Stimulated activated CD4-positive, alpha-beta T cell treated with anti-CD3 and anti-CD28 coated beads, Interleukin-2, amount 100 ng/mL, for 24 hours (primary cell): Measurements from ENCODE around the gene SFXN4.
"Not testable (repeated sequence)": the region's sequence is repeated elsewhere in the genome, so short reads cannot be mapped to it uniquely, and the experiment has no call there.

ENCODE experiments used
- DNase-seq, 2 donors: peaks; one replicate each; pipeline ENCODE4 v3.0.0-alpha.2; 2020

SFXN4 gene

DNA sequence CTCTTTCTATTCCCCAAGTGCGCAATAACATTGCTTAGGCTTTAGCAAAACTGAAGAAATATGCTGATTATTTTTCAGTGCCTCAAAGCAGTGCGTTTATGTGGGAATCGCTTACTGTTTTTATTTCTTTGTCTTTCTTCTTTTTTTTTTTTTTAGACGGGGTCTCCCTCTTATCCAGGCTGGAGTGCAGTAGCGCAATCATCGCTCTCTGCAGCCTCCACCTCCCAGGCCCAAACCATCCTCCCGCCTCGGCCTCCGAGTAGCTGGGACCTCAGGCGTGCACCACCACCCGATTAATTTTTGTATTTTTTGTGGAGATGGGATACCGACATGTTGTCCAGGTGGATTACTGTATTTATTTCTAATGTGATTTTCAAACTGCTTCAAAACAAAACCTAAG, 60.4 kb downstream of the SFXN4 start:
- no peak for DNase-seq

- peak; percentile 23 to 28 for DNase-seq
Observed at GRCh38 chr10:119104654-119105015, 60.9 kb downstream of the SFXN4 start.

GRCh38 chr10:119103903-119104653, 61.4 kb downstream of the SFXN4 start, which contains the start of gene DENND10:
Gene DENND10, plus strand, starts transcription at chr10:119104113. Its CDS starts 30 bp downstream, at chr10:119104143.
- peak; percentile 76 to 77 for DNase-seq

DNA sequence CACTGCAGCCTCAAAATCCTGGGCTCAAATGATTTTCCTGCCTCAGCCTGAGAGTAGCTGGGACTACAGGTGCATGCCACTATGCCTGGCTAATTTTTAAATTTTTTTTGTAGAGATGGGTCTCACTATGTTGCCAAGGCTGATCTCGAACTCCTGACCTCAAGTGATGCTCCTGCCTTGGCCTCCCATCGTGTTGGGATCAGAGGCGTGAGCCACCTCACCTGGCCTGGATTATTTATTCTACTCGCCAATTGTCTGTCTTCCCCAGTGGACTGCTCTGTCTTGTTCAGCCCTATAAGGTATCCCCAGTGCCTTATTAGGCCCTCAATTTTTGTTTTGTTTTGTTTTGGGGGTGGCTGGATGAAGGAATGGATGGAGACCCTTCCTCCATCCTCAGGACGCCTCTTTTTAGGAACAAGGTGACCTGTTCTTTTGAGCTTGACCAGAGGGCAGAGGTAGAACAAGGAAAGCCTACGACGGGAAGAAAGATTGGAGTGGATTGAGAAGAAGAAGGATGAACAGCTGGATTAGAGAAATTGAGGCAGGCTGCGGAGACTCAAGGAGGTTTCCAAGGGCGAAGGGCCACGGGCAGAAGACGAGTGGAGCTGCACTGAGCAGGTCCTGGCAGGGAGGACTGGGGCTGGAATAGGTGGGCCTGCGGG, 62.1 kb downstream of the SFXN4 start:
- no peak for DNase-seq

GRCh38 chr10:119101366-119102098, 64.0 kb downstream of the SFXN4 start:
- DNase-seq: no peak

DNA sequence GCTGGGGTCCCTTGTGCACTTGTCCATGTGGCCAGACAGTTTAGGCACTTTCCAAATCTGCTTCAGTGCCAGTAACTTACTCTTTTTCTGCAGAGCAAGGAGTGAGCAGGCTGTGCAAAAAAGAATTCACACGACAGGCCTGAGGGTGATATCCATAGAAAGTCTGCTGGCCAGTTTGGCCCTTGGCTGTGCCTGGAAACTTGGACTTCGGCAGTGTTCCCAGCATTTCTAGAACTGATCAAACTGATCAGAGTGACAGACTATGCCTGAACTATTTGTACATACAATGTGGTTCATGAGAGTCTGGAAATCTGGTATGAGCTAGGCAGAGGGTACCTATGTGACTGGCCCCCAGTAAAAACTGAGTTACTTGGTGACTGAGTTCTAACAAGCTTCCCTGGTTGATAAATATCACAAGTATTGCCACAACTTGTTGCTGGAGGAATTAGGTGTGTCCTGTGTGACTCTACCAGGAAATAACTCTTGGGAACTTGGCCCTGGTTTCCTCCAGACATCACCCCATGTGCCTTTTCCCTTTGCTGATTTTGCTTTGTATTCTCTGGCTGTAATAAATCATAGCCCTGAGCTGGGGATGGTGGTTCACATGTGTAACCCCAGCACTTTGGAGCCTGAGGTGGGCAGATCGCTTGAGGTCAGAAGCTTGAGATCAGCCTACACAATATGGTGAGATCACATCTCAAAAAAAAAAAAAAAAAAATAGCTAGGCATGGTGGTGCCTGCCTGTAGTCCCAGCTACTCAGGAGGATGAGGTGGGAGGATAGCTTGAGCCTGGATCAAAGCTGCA, 64.9 kb downstream of the SFXN4 start:
- DNase-seq: no peak

DNA sequence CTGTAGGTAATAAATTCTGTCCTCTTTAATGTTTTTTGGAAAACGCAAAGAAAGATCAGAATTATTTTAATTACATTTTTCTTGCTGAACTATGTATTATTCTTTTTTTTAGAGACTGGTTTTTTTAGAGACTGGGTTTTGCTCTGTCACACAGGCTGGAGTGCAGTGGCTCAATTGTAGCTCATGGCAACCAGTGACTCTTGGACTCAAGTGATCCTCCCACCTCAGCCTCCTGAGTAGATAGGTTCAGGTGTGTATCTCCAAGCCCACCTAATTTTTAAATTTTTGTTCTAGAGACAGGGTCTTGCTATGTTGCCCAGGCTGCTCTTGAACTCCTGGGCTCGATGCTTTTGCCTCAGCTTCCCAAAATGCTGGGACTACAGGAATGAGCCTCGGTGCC, 66.9 kb downstream of the SFXN4 start:
- no peak for DNase-seq

DNA sequence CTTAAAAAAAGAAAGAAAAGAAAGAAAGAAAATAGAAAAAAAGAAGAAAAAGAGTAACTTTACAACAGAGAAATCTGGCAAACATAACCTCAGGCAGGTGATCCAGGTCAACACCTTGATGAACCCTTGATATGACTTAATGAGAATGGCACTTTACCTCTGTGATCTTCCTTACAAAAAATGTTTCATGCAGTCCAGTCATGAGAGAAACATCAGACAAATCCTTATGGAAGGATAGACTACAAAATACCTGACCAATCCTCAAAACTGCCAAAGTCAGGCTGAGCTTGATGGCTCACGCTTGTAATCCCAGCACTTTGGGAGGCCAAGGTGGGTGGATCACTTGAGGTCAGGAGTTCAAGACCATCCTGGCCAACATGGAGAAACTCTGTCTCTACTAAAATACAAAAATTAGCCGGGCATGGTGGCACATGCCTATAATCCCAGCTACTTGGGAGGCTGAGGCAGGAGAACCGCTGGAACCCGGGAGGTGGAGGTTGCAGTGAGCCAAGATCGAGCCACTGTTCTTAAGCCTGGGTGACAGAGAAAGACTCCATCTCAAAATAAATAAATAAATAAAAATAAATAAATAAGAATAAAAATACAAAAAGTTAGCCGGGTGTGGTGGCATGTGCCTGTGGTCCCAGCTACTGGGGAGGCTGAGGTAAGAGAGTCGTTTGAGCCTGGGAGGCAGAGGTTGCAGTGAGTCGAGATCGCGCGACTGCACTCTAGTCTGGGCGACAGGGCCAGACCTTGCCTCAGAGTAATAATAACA, 68.7 kb downstream of the SFXN4 start:
- DNase-seq: not testable (repeated sequence)

- no peak for DNase-seq
Observed at GRCh38 chr10:119095640-119096039, 69.9 kb downstream of the SFXN4 start.

GRCh38 chr10:119090968-119091367, 74.5 kb downstream of the SFXN4 start:
- no peak for DNase-seq
